ENCODE results near the gene VARS2.
A peak's percentile ranks its signal among the peaks of the same experiment; 100 is the strongest.

VARS2 gene

DNA sequence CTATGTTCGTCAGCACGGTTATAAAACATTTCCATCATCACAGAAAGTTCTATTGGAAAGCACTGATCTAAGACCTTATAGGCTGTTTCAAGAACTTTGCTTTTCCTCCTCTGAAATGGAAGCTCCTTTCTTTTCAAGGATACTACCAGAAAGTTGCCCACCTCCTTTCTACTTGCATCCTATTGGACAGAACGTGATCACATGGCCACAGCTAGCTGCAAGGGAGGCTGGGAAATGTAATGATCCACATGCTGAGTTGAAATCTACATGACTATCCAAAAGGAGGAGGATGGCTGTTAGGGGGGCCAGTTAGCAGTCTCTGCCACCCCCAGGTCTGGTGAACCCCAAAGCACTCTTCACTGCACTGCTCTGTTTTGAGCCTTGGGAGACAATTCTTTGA lies 14.6 kb downstream of the VARS2 start:
- no peak for DNase-seq (ENCODE audit: low spot score)

DNA sequence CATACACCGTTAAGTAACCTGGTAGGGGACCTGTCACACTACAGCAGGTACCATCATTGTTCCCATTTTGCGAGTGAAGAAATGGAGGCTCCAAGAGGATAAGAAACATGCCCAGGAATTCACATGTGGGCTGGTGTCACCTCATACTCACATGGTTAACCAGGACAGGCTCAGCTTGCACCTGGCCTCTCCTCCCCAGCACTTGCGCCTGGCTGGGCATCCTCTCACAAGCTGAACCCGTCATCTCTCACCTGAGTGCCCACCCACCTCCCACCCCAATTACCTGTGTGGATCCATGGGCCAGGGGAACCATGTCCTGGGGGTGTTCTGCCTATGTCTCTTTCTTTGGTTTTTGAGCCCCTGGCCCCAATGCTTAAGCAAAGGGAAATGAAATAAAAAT lies 16.5 kb downstream of the VARS2 start:
- DNase-seq (ENCODE audit: low spot score) = no peak

DNA sequence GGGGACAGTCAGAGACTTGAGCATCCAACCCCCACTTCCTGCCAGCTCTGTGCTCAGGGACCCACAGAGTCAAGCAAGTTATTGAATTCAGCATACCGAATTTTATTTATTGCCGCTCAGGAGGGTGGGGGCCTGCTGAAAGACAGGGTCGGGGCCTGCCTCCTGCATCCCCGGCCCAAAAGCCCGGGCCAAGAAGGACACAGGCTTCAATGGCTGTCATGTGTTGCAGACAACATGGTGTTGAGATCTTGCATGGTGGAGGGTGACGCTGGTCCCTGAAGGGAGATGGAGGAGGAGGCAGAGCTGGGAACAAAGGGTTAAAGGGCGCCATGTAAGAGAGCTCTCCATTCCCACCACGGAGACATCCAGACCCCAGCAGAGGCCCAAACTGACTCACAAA lies 17.2 kb downstream of the VARS2 start:
- DNase-seq (ENCODE audit: low spot score) = no peak

DNA sequence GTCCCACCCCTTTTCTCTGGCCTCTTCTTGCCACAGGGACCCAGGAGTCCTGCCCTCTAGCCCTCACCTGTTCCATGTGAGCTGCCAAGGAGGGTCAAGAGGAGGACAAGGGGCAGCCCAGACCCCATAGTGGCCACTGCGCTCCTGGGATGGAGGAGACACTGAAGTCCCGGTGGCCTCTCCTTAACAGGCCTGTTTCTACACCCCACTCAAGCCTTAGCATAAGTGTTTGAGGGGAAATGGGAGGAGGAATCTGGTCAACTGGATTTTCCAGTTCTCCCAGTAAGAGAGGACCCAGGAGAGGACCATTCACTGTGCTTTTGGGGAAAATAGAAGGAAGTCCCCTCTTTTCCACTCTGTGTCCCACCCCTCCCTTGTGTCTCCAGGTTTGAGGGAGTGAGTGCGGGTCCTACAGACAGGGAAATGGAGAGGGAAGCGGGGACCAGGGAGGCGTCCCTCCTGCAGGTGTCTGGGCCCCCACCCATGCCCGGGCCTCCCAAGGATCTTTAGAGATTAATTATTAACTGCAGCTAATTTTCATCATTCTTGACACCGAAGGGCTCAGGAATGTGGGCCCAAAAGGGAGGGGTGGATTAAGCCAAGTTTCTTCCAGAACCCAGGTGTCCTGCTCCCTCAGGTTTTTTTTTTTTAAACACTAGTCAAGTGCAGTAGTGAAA lies 18.1 kb downstream of the VARS2 start, which contains the start of gene SFTA2:
Gene SFTA2 (minus strand): TSS at position 202 of the 677 bp plus-strand sequence. CDS start 74 bp downstream, at position 128.
- DNase-seq (ENCODE audit: low spot score) = no peak

DNA sequence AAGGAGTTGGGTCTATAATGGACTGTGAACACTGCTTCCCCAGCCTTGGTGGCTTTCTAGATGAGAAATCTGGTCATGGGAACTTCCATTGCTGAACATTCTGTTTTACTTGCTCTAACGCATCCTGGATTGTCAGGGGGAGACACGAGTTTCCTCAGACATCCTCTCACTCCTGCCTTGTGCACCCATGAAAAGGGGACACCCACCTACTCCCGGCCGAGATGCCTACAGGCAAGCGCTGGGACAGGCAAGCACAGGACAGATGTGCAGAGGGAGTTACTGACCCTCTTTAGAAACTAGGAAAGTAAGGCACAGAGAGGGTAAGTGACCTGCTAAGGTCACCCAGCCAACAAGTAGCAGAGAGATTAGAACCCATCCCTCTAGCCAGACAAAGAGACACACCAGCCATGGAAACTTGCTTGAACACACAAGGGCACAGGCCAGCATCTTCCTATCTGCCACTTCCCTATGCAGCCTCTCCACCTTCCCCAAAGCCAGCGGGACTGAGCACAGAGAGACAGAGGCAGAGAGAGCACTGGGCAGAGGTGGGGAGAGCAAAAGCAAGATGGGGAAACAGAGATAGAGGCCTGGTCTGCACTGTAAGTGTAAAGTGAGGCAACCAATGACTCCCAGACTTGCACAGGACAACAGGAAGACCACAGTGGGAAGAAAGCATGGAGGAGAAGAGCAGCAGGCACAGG lies 18.8 kb downstream of the VARS2 start:
- DNase-seq (ENCODE audit: low spot score) = no peak

DNA sequence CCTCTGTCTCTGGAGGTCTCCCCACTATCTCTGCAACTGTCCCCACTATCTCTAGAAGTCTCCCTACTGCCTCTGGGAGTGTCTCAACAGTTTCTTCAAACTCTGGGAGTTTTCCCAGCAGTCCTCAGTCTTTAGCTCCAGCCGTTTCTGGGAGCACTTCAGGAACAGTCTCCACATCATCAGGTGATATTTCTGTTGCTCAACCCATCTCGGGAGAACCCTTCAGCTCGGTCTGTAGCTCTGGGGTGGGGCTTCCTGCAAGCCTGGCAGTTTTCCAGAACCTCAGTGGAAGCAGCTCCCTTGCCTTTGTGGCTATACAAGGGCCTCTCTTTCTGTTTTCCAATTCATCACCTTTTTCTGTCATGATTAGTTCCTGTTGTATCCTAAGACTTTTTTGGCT lies 21.0 kb downstream of the VARS2 start:
- no peak for DNase-seq (ENCODE audit: low spot score)

DNA sequence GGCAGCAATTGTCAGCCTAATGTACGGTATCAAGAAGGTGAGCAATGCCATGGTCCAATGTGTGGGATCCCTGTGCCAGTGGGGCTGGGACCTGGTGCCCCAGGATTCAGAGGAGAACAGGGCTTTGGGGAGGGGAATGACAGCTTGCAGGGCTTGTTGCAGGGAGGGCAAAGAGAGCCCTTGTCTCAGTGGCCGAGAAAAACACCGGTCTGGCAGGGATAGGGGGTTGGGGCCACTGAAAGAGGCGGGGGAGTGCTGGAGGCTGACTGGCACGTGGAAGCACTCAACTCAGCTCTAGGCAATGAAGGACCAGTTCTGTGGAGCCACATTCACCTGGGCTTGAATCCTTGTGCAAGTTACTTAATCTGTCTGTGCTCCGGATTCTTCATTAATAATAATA lies 23.2 kb downstream of the VARS2 start:
- DNase-seq (ENCODE audit: low spot score) = no peak

DNA sequence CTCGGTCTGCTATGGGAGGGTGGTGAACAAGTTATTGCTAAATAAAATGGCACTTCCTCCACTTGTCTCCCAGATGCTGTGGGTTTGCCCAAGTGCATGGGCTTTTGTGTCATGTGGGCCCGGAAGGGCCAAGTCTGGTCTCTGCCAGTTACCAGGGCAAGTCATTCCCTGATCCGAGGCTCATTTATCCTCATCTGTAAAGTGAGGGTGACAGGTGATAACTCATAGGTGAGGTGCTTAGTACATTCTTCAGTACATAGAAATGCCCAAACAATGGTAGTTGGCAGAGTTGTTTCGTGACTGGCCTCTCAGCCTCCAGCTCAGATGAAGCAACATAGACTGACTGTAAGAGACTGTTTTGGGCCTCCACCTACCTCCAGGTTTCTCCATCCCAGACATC lies 24.7 kb downstream of the VARS2 start:
- no peak for DNase-seq (ENCODE audit: low spot score)

DNA sequence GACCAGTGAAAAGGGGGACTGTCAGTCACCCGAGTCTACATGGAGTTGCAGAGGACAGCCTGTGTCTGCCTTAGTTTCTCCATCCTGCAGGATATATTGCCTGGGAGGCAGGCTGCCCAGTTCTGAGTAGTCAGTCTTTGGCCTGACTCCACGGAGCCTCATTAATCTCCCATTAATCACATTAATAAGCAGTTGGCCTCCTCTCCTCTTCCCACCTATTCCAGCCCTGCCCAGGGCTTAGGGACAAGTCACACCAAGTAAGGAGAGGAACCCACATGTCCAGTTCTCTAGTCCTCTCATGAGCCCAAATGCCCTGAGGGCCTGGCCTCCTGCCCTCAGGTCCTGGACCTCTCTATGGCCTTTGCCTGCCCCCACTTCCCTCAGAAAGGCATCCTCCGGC lies 25.4 kb downstream of the VARS2 start:
- no peak for DNase-seq (ENCODE audit: low spot score)

DNA sequence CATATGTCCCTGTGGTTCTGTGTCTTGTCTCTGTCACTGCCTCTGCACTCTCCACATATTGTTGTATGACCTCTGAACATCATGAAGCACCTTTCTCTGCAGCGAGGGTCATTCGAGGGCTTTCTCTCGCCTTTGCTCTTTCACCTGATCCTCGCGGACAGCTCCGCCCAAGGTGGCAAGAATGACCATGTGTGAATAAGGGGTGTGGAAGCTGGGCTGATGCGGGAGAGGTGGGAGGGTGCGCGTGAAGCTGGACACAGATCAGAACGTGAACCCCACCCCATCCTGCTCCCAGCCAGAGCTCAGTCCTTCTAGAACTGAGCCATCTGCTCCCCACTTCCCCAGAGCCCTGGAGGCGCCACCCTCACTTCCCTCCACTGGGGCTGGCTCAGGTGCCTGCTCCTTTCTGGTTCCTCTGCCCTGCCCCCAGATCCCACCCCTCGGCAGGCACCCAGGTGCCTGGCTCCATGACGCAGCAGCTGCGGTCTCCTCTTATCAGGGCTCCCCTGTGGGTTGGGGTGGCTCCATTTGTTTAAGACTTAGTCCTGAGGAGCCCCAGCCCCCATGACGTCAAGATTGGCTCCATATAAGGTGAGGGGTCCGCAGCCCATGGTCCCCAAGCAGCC lies 26.4 kb downstream of the VARS2 start, which contains the start of gene MUCL3:
Gene MUCL3 (plus strand): TSS at position 613 of the 626 bp plus-strand sequence. CDS start 27 bp downstream, outside the sequence.
- no peak for DNase-seq (ENCODE audit: low spot score)

DNA sequence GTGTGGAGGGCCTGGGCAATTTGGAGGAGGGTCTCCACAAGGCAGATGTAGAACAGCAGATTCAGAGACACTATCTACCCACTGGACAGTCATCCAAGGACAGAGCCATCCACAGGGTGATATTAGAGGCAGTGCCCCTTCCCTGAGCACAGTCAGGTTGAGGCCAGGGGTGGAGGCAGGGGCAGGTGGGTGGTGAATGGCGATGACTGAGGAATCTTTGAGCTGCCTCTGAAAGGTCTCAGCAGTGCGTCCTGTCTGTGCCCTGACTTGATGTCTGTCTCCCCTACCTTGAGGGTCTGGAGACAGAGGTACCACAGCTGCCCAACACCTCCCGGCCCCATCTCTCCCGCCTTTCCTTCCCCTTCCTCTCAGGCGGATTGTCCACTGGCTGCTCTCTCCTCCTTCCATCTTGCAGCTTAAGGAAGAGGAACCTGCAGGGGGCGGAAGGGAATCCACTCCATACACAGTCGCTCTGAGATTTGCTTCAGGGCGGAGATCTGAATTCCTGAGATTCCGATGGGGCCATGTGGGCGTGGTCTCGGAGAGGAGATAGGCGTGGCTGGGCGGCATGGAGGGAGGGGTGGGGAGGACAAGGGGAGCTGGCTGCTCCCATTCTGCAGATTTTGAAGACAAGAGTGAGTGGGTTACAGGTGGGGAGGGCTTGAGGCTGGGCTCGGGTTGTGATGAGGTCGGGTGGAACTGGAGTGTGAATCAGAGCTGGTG lies 28.5 kb downstream of the VARS2 start:
- DNase-seq (ENCODE audit: low spot score) = no peak

DNA sequence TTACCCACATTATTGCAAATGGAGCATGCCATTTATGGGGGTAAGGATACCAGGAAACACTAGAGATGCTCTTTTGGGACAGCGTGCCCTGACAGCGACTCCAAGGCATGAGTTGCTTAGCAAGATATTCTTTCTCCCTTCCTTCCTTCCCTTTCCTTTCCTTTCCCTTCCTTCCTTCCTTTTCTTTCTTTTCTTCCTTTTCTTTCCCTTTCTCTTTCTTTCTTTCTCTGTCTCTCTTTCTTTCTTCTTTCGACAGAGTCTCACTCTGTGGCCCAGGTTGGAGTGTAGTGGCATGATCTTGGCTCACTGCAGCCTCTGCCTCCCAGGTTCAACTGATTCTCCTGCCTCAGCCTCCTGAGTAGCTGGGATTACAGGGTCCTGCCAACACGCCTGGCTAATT lies 30.0 kb downstream of the VARS2 start:
- no peak for DNase-seq (ENCODE audit: low spot score)

DNA sequence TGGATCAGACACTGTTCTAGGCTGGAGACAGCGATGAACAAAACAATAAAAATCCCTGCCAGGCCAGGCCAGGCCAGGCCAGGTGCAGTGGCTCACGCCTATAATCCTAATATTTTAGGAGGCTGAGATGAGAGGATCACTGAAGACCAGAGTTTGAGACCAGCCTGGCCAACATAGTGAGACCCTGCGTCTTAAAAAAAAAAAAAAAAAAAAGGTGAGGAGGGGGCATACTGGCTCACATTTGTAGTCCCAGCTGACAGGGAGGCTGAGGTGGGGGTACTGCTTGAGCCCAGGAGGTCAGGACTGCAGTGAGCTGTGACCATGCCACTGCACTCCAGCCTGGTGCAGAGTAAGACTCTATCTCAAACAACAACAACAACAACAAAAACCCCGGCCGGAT lies 31.2 kb downstream of the VARS2 start:
- no peak for DNase-seq (ENCODE audit: low spot score)

DNA sequence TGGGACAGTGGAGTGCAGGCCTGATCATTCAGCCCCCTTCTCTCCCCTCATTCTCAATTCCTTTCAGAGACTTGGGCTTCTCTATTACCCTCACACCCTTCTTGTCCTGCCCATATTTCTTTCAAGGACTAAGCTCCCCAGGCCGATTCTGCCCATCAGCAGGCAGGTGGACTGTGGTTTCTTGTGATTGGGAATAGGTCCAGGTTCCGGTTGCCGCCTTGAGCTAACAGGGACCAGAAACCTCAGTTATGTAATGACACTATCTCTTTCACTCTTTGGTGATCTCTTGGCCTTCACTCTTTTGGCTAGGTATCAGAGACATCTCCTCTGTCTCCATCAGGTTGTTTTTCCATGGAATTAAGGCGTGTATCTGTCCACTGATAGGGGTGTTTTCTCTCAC lies 33.2 kb downstream of the VARS2 start:
- DNase-seq (ENCODE audit: low spot score) = no peak

DNA sequence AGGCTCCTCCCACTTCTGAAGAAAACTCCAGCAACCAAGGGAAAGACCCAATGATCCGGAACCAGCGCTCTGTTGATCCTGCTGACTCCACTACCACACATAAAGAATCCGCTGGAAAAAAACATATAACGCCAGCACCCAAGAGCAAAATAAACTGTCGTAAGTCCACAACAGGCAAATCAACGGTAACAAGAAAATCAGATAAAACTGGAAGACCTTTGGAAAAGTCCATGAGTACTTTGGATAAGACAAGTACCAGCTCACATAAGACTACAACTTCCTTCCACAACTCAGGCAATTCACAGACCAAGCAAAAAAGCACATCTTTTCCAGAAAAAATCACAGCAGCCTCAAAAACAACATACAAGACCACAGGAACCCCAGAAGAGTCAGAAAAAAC lies 34.8 kb downstream of the VARS2 start:
- no peak for DNase-seq (ENCODE audit: low spot score)

DNA sequence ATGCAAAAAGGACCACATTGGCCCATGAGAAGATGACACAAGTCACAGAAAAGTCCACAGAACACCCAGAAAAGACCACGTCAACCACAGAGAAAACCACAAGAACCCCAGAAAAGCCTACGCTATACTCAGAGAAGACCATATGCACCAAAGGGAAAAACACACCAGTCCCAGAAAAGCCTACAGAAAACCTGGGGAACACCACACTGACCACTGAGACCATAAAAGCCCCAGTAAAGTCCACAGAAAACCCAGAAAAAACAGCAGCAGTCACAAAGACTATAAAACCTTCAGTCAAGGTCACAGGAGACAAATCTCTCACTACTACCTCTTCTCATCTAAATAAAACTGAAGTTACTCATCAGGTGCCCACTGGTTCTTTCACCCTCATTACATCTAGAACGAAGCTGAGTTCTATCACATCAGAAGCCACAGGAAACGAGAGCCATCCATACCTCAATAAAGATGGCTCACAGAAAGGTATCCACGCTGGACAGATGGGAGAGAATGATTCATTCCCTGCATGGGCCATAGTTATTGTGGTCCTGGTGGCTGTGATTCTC lies 38.0 kb downstream of the VARS2 start:
- no peak for DNase-seq (ENCODE audit: low spot score)

DNA sequence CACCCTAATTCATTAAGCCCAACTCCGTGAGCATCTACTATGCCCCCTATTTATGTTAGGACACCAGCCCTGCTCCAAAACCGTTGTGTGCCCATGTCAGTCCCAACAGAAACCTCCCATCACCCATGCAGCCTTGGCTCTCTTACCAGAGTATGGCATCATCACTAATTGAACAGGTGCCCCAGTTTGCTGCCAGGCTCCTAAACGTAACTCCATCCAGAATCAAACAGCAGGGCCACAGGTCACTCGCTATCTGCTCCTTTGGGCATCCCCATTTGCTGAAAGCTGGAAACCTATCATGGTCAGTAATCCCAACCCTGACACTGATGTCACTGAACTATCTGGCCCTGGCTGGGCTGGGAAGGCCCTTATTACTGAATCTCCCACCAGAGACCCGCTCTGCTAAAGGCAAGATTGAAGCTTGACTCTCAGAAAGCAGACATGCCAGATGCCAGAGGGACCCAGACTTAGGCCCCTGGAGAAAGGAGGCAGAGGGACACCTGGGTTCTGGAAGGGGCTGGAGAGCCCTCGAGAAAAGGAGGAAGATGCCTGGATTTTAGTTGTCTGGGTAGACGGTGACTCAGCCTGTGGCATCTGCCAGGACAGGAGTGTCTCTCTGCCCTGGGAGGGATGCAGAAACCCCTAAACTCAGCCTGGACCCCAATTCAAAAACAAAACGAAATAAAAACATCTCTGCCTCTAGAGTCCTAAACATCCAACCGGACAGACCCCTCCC lies 40.8 kb downstream of the VARS2 start:
- DNase-seq (ENCODE audit: low spot score) = no peak

DNA sequence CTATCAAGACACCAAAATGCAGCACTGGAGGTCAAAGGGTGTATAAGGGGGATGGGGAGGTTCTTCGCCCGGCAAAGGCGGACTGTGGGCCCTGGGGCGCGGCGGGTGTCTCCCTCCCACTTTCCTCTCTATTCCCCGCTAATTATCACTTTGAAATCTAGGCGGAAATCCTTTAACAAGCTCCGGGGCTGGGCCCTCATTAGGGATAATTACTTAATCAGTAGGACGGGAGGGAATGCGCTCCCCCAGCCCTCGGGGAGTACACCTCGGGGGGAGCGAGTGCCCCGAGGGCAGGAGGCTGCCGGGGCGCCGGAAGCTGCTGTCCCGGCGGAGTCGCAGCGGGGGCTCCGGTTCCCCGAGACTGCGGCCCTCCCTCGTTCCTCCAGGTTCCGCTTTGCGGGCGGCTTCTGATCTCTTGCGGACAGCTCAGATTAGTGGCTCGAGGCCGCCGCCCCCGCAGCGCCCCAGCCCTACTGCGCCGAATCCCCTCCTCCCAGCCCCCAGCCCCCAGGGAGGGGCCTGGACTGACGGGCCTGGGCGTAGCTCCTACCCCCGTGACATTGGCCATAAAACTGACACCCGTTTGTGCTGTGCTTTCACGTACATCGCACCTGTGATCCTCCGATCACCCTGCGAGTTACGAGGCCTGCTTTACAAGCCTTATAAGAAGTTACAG lies 41.5 kb downstream of the VARS2 start:
- DNase-seq (ENCODE audit: low spot score) = peak; percentile 67

DNA sequence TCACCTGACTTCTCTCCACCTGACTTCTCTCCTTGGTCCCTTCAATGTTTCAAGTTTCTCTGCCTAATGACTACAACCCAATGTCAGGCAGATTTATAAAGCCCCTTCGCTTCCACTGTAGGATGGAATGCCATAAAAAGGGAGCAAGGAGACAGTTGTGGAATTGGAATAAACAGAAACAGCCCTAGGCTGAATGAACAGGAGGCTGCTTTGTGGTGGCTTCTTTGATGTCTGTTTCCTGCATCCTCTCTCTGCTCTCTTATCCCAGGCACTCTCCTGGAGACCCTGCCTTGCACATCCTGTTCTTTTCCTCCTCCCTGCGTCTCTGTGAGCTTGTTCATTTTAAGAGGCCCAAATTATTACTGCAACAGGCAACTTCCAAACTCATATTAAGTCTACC lies 43.7 kb downstream of the VARS2 start:
- no peak for DNase-seq (ENCODE audit: low spot score)

DNA sequence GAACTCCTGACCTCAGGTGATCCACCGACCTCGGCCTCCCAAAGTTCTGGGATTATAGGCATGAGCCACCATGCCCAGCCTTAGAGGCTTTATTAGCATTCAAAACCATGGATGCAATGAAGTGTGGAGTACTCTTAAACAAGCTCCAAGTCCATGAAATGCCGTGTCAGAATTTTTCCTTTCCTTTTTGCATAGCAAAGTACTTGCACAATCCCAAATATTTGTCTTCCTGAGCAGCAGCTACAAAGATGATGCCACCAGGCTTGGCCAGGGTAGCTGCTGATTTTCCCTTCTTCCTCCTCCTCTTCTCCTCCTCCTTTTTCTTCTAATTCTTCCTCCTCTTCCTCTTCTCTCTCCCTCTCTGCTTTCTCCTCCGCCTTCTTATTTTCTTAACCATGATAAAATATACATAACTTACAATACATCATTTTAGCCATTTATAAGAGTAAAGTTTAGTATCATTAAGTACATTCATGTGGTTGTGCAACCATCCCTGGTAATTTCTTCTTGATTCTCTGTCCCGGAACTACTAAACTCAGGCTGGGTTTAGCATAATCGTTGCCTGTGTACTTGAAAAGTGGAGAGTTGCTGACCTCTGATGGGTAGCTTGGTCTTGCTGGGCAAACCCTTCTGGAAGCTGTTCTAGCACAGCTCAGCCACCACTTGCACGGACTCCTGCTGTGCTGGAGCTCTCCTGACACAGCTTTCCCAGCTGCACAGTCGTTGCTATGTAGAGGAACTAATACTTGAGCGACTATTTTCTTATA lies 47.1 kb downstream of the VARS2 start:
- DNase-seq (ENCODE audit: low spot score) = no peak

Measured in CD4-positive, alpha-beta T cell treated with Interleukin-15 for 4 hours (primary cell).